Keratinocyte (primary cell): Measurements from ENCODE around the gene MRPL41.

Experiments used
- CTCF ChIP-seq, 3 experiments: IDR thresholded peaks in 1 of 3; conservative IDR thresholded peaks in 1 of 3; optimal IDR thresholded peaks in 1 of 3; 2 replicates in 2 of 3; 3 replicates in 1 of 3; pipeline versions ENCODE3 to v1.5.1; 2011; ENCODE audit warnings: low read length in 3 of 3, mild to moderate bottlenecking in 3 of 3, moderate library complexity in 2 of 3, control low read depth in 1 of 3, inconsistent platforms in 1 of 3; ENCODE audit not compliant: insufficient read depth in 2 of 3; ENCODE audit errors: extremely low read depth in 1 of 3
- EZH2 ChIP-seq: IDR thresholded peaks from one replicate; pipeline ENCODE4 v1.6.1; 2012; ENCODE audit warnings: inconsistent platforms, mild to moderate bottlenecking, low read length, moderate library complexity

DNA sequence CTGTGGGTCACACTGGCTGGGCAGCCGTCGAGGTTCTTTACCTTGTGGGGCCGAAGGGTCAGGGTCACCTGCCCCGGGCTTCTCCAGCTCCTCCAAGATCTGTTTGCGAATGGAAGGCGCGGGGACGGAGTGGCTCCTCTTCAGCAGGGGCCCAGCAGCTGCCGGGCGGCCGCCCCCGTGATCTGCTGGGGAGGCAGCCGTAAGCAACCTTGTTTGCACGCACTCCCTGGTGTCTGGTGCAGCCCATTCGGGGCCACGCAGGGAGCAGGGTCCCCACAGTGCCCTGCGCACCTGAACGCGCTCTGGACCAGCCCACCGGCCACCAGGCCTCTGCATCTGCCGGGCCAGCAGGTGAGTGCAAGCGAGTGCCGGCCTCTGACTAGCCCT is 36.3 kb upstream of the MRPL41 start:
- TF ChIP-seq CTCF (optimal IDR thresholded peaks at IDR 0.05 in 1 of 3, IDR thresholded peaks at IDR 0.05 in 1 of 3, conservative IDR thresholded peaks at IDR 0.05 in 1 of 3; ENCODE audit: extremely low read depth in 1 of 3, insufficient read depth in 2 of 3, low read length in 3 of 3) (no peak), EZH2 (no peak)
